A172 (cell line): ENCODE results near the gene PKMYT1. TPM values are rescaled to one million over a fixed set of nuclear protein-coding genes. Genes with fewer than 3 reads are reported as not detected.
"Not testable (repeated sequence)": the region's sequence is repeated elsewhere in the genome, so short reads cannot be mapped to it uniquely, and the experiment has no call there.

Source experiments
- DNase-seq: peaks from one replicate; pipeline ENCODE4 v3.0.0-alpha.2; 2015; ENCODE audit warnings: low spot score
- total RNA-seq: library from RNA; depleted of rRNA; stranded (reverse); fragments of >200 nt; shearing (Covaris generic); gene quantifications from 2 replicates; pipeline ENCODE4 v1.2.3, GENCODE V29; 2014

The PKMYT1 gene
- total RNA-seq, 1 experiment from 2014 or later, result 50.8 TPM

- no peak for DNase-seq
These were observed 19.8 kb downstream of the PKMYT1 start for GRCh38 chr16:2960183-2961010.

- no peak for DNase-seq
These were observed 21.0 kb downstream of the PKMYT1 start for GRCh38 chr16:2959206-2959605.

- no peak for DNase-seq
These were observed 23.7 kb downstream of the PKMYT1 start for GRCh38 chr16:2956579-2956956.

- DNase-seq, result no peak
These were observed 24.3 kb downstream of the PKMYT1 start for GRCh38 chr16:2955779-2956578.

GRCh38 chr16:2955438-2955778, 24.8 kb downstream of the PKMYT1 start:
- DNase-seq, result no peak

- DNase-seq, result no peak
These were observed 25.4 kb downstream of the PKMYT1 start for GRCh38 chr16:2954656-2955381.

GRCh38 chr16:2953706-2954627, 26.3 kb downstream of the PKMYT1 start:
- no peak for DNase-seq

- DNase-seq, result no peak
These were observed 27.6 kb downstream of the PKMYT1 start for GRCh38 chr16:2952679-2953078.

GRCh38 chr16:2950773-2951172, 29.5 kb downstream of the PKMYT1 start:
- no peak for DNase-seq

- no peak for DNase-seq
These were observed 29.9 kb downstream of the PKMYT1 start for GRCh38 chr16:2950353-2950724.

GRCh38 chr16:2949705-2950352, 30.4 kb downstream of the PKMYT1 start:
- no peak for DNase-seq

GRCh38 chr16:2948807-2949704, 31.2 kb downstream of the PKMYT1 start:
- no peak for DNase-seq

- DNase-seq, result no peak
These were observed 33.6 kb downstream of the PKMYT1 start for GRCh38 chr16:2946649-2947048.

- not testable (repeated sequence) for DNase-seq
These were observed 36.5 kb downstream of the PKMYT1 start for GRCh38 chr16:2943716-2944115.

- DNase-seq, result no peak
These were observed 38.2 kb downstream of the PKMYT1 start for GRCh38 chr16:2942045-2942444.

- no peak for DNase-seq
These were observed 40.3 kb downstream of the PKMYT1 start for GRCh38 chr16:2939968-2940367.

GRCh38 chr16:2938206-2938605, 42.0 kb downstream of the PKMYT1 start:
- DNase-seq, result no peak

- DNase-seq, result no peak
These were observed 43.1 kb downstream of the PKMYT1 start for GRCh38 chr16:2937170-2937569.

- no peak for DNase-seq
These were observed 43.7 kb downstream of the PKMYT1 start for GRCh38 chr16:2936436-2937011.
